ENCODE measurements around the gene CPLX1.
"Not testable (repeated sequence)": the region's sequence is repeated elsewhere in the genome, so short reads cannot be mapped to it uniquely, and the experiment has no call there.

CPLX1 gene

GRCh38 chr4:791898-792625 lies 33.9 kb downstream of the CPLX1 start:
- DNase-seq (ENCODE audit: low read depth): no peak

DNA sequence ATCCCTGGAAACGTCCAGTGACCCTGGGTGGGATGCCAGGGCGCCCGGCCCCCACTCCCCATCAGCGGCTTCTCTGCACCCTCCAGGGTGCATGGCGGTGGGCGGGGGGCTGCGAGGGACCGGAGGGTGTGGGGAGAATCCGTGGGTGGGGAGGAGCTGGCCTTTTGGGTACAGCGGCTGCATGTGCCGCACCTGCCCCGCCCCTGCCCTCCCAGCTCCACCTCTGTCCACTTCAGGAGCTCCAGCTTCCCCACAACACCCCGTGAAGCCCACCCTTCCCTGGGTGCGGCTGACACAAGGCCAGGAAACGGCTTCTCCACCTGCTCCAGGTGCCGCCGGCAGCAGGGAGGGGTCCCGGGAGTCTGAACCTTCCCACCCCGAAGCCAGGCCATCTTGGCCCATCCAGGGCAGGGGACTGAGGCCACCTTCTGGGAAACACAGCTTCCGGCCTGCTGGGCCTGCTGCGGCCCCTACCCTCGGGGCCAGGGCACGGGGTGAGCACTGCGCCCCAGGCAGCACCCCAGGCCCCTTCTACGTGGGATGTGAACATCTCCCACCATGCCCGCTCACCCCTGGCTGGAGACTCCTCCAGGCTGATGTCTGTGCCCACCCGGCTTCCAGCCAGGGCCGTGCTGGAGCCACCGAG lies 34.6 kb downstream of the CPLX1 start:
- DNase-seq (ENCODE audit: low read depth): no peak

- DNase-seq (ENCODE audit: low read depth): no peak
Measured at GRCh38 chr4:790466-790820, 35.5 kb downstream of the CPLX1 start.

DNA sequence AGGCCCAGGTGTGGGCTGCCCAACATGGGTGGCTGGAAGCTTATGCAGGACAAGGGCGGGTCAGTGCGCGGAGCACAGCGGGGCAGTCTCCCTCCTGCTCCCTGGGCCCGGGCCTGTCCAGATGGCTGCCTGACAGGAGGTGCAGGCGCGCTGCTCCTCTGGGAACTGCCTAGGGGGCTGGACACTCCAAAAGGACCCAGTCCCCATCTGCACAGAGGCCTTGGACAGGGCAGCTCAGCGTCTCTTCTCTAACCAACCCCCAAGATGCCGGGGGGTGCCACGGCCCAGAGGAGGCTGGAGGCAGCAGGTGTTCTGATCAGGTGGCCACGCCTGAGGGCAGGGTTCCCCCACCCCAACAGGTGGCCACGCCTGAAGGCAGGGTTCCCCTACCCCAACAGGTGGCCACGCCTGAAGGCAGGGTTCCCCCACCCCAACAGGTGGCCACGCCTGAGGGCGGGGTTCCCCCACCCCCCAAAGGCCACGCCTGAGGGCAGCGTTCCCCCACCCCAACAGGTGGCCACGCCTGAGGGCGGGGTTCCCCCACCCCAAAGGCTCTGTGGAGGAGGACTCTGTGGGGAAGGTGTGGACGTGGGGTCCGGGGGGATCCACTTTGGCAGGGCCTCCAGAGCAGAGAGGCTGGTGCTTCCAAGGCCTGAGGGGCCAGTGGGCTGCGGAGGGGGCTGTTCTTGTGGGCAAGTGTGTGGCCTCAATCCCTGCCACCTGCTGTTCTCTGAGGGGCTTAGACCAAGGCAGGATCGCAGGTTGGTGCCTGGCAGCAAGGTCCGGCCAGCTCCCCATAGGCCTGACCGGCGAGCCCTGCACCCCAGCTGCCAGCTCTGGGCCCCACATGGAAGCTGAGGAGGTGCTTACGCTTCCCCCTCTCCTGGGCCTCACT lies 36.1 kb downstream of the CPLX1 start:
- DNase-seq (ENCODE audit: low read depth): no peak

DNA sequence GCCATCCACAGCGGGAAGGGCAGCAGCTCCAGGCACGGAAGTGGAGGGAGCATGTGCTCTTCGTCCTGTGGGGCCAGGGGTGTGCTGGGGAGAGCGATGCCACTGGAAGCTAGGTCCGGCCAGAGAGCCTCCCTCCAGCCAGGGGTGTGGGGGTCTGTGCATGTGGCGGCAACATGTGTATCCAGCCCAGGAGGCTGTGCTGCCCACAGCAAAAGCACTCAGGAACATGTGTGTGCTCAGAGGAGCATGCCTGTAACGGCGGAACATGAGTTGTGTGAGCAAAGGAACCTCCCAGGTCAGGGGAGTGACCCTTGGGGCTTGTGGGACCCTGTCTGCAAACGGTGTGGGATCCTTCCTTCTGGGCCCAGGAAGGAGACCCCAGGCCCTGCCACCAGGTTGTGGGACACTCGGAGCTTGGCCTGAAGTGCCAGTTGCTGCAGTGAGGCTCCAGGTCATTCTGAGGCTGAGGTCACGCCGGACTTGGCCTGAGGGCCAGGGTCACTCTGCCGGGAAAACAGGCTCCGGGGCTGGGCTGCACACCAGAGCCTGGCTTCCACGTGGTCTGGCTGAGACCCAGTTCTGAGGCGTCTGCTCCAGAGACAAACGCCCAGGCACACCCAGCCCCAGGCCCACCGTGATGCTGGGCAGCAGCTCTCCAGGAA lies 37.2 kb downstream of the CPLX1 start:
- DNase-seq (ENCODE audit: low read depth): no peak

- DNase-seq (ENCODE audit: low read depth): no peak
Measured at GRCh38 chr4:788006-788635, 37.8 kb downstream of the CPLX1 start.

GRCh38 chr4:787561-787981 lies 38.4 kb downstream of the CPLX1 start:
- DNase-seq (ENCODE audit: low read depth): no peak

GRCh38 chr4:786861-787300 lies 39.0 kb downstream of the CPLX1 start:
- DNase-seq (ENCODE audit: low read depth): no peak

DNA sequence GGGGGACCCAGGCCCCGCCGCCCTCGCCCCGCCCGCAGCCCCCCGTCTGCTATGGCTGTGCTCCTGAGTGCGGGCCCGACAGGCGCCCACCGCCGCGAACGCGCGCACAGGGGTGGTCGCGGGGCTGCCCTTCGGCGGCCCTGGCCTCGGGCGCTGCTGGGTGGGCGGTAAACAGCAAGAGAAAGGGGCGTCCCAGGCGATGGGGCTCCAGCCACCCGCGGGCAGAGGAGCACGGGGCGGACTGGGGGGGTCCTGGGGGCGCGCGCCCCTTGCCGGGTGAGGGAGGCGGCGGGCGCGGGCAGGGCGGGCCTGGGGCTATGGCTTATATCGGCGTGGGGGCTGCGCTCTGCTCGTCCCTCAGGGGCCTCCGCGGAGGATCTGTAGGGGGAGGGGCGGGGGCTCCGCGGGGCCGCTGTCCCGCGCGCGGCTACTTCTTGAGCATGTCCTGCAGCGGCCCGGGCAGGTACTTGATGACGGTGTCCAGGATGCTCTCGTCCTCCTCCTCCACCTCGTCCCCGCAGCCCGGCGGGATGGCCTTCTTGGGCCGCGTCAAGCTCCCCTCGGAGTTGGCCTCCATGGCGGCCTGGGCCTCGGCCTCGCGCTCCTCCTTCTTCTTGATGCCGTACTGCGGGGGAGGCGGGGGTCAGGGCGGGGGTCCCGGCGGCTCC lies 39.7 kb downstream of the CPLX1 start:
- no peak for DNase-seq (ENCODE audit: low read depth)

GRCh38 chr4:785332-786073 lies 40.4 kb downstream of the CPLX1 start:
- no peak for DNase-seq (ENCODE audit: low read depth)

- DNase-seq (ENCODE audit: low read depth): no peak
Measured at GRCh38 chr4:784401-785331, 41.3 kb downstream of the CPLX1 start.

GRCh38 chr4:781493-782216 lies 44.3 kb downstream of the CPLX1 start:
- DNase-seq (ENCODE audit: low read depth): peak; percentile 99

GRCh38 chr4:780716-781492 lies 45.0 kb downstream of the CPLX1 start:
- no peak for DNase-seq (ENCODE audit: low read depth)

DNA sequence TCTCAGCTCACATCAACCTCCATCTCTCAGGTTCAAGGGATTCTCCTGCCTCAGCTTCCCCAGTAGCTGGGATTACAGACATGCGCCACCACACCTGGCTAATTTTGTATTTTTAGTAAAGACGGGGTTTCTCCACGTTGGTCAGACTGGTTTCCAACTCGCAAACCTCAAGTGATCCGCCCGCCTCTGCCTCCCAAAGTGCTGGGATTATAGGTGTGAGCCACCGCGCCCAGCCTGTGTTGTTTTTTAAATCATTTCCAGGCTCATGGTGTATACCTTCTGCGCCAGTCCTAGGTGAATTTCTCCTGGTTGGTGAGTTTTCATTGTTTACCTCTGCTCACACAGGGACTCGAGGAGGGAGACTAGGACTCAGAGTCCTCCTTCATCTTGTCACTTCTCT lies 45.7 kb downstream of the CPLX1 start:
- DNase-seq (ENCODE audit: low read depth): not testable (repeated sequence)

DNA sequence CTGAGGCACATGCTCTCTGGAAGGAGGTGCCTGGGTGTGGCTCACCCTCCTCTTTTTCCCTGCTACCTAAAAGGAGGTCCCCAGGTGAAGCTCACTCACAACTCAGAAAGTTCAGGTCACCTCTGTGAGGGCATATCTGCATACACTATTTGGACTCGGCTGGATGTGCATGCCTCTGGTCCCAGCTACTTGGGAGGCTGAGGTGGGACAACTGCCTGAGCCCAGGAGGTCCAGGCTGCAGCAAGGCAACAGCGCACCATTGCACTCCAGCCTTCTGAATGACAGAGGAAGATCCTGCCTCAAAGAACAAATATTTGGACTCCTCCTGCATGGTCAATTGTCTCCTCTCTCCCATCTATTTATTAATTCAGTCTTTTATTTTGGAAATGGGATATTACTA lies 46.4 kb downstream of the CPLX1 start:
- no peak for DNase-seq (ENCODE audit: low read depth)

GRCh38 chr4:777520-778262 lies 48.2 kb downstream of the CPLX1 start:
- no peak for DNase-seq (ENCODE audit: low read depth)

GRCh38 chr4:776743-777441 lies 49.0 kb downstream of the CPLX1 start:
- DNase-seq (ENCODE audit: low read depth): no peak

Measured in fibroblast of gingiva (primary cell).